Body of pancreas (tissue), 4 donors: ENCODE results near the gene PYROXD2. TPM values are rescaled to one million over a fixed set of nuclear protein-coding genes. Genes with fewer than 3 reads are reported as not detected.

Experiments
- ATAC-seq: fragments of 150-250 bp; one replicate; pipeline ENCODE4 v1.9.1; 2016
- DNase-seq, 4 donors: peaks; one replicate each; pipeline ENCODE4 v3.0.0-alpha.2; 2019
- H3K27ac ChIP-seq, 4 donors: fragments of 200-600 bp; sonication (generic); 1 replicate in 3 of 4; 2 replicates in 1 of 4; pipeline versions ENCODE4 v1.5.1 to v1.6.1; 2016 to 2019; ENCODE audit warnings: mild to moderate bottlenecking in 1 of 4, mixed read lengths in 1 of 4, moderate library complexity in 1 of 4
- H3K27me3 ChIP-seq, 2 donors: fragments of 200-600 bp; sonication (generic); one replicate each; pipeline ENCODE4 v1.6.0; 2016; ENCODE audit warnings: mild to moderate bottlenecking in 1 of 2
- H3K36me3 ChIP-seq, 2 donors: fragments of 200-600 bp; sonication (generic); replicated peaks in 1 of 2; 2 replicates each; pipeline ENCODE4 v1.5.1; 2016; ENCODE audit warnings: low read depth in 2 of 2; ENCODE audit not compliant: insufficient read depth in 1 of 2
- H3K4me1 ChIP-seq: fragments of 200-600 bp; sonication (generic); one replicate; pipeline ENCODE4 v1.6.0; 2016
- H3K4me3 ChIP-seq, 2 donors: fragments of 200-600 bp; sonication (generic); 1 replicate in 1 of 2; 2 replicates in 1 of 2; pipeline ENCODE4 v1.5.1; 2016 to 2019
- H3K9me3 ChIP-seq, 3 donors: fragments of 200-600 bp; sonication (generic); 1 replicate in 2 of 3; 2 replicates in 1 of 3; pipeline ENCODE4 v1.5.1; 2016
- POLR2A ChIP-seq, 3 donors: fragments of 450-650 bp; IDR thresholded peaks; one replicate each; pipeline ENCODE4 v1.6.1; 2016; ENCODE audit warnings: antibody characterized with exemption in 3 of 3, mild to moderate bottlenecking in 2 of 3
- WGBS, 2 donors: methylation state at CpG; one replicate each; pipeline ENCODE4 v1.1.5; 2017; 5-methylcytosine and 5-hydroxymethylcytosine counted together
- intact Hi-C: fragments of 100-400 bp; cut with DNase I; formaldehyde crosslinking; loops from one replicate; pipeline ENCODE4 v1.15.1; 2023
- total RNA-seq, 2 donors: library from RNA; depleted of rRNA; stranded (reverse); fragments of >200 nt; gene quantifications; one replicate each; pipeline ENCODE4 v1.1.0, GENCODE V29; 2016
- TF ChIP-seq, protein P1 (sequence below), 7 experiments: fragments of 450-650 bp in 4 of 7; fragments of 200-600 bp in 3 of 7; sonication (generic) in 3 of 7; IDR thresholded peaks; one replicate each; pipeline ENCODE4 v1.5.1; 2016 to 2019; ENCODE audit warnings: antibody characterized with exemption in 7 of 7

The PYROXD2 gene
- total RNA-seq, 2 donors from 2014 or later = 4.9 to 8.6 TPM

GRCh38 chr10:98396096-98397063 lies 18.6 kb downstream of the PYROXD2 start:
- ATAC-seq (no peak), DNase-seq (no peak)
- Histone ChIP-seq H3K9me3 (no peaks in the 10 kb centered on the region), H3K4me1 (no peaks in the 10 kb centered on the region), H3K4me3 (no peak overlapping the region), H3K27me3 (no peaks in the 10 kb centered on the region), H3K36me3 (no peaks in the 10 kb centered on the region), H3K27ac (no peak overlapping the region)
- WGBS, 2 donors = 91 to 92% methylated on average over 6 of the region's 6 CpGs
- intact Hi-C loops = no loop called here
- TF ChIP-seq, protein P1, sequence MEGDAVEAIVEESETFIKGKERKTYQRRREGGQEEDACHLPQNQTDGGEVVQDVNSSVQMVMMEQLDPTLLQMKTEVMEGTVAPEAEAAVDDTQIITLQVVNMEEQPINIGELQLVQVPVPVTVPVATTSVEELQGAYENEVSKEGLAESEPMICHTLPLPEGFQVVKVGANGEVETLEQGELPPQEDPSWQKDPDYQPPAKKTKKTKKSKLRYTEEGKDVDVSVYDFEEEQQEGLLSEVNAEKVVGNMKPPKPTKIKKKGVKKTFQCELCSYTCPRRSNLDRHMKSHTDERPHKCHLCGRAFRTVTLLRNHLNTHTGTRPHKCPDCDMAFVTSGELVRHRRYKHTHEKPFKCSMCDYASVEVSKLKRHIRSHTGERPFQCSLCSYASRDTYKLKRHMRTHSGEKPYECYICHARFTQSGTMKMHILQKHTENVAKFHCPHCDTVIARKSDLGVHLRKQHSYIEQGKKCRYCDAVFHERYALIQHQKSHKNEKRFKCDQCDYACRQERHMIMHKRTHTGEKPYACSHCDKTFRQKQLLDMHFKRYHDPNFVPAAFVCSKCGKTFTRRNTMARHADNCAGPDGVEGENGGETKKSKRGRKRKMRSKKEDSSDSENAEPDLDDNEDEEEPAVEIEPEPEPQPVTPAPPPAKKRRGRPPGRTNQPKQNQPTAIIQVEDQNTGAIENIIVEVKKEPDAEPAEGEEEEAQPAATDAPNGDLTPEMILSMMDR (IDR thresholded peaks at IDR 0.05) = no peak
- TF ChIP-seq POLR2A (IDR thresholded peaks at IDR 0.05) = no peak

DNA sequence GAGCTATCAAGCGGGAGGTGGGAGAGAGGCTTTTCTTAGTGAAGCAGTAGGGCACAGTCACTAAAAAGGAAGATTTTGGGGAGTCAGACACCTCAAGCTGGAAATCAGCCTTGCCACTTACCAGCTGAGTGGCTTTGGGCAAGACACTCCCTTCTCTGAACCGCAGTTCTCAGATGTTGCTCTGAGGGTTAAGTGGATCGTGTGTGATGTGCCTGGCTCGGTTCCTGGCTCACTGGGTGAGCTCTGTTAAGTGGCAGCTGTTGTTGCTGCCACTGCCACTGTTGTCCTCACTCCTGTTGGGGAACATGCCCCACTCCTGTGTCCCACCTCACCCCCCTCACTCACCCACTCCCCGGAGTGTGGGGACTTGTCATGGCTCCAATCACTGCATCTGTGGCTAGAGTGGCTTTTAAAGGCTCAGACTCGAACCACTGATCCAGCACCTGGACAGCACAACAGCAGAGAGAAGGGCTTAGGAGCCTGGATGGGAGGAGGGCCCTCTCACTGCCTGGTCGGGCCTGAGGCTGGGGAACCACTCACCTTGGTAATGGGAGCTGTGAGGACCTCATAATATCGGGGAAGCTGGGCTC lies 20.0 kb downstream of the PYROXD2 start:
- no peak overlapping the region for H3K27ac ChIP-seq
- TF ChIP-seq, protein P1 (IDR thresholded peaks at IDR 0.05) = no peak
- TF ChIP-seq POLR2A (IDR thresholded peaks at IDR 0.05) = no peak
- no peaks in the 10 kb centered on the region for H3K9me3 ChIP-seq
- no peaks in the 10 kb centered on the region for H3K4me1 ChIP-seq
- intact Hi-C loops = no loop called here
- WGBS, 2 donors = 83 to 91% methylated on average over 7 to 8 of the region's 8 CpGs
- ATAC-seq = no peak
- no peaks in the 10 kb centered on the region for H3K36me3 ChIP-seq
- no peaks in the 10 kb centered on the region for H3K27me3 ChIP-seq
- H3K4me3 ChIP-seq = no peak overlapping the region
- DNase-seq = no peak

- H3K27ac ChIP-seq = no peak overlapping the region
- intact Hi-C loops = no loop called here
- WGBS, 2 donors = 59 to 76% methylated on average over 7 to 8 of the region's 8 CpGs
Measured at GRCh38 chr10:98391578-98391991, 23.4 kb downstream of the PYROXD2 start.

DNA sequence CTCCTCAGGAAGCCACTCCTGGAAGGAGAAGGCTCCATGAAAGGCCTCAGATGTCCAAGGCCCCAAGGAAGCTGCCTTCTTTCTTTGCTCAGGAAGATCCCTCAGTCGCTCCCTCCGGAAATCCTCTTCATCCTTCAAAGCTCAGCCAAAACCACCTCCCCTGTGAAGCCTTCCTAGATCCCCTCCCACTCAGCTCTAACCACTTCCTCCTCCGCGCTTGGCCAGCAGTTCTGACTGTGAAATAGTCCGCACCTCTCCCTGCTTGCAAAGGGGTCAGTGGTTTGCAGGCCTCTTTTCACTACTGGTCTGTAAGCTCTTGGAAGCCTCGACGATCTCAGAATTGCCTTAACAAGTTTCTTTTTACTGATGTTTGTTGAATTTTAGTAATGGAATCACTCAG lies 23.9 kb downstream of the PYROXD2 start:
- Histone ChIP-seq H3K4me3 (no peak overlapping the region), H3K27ac (no peak overlapping the region), H3K9me3 (no peaks in the 10 kb centered on the region), H3K4me1 (no peaks in the 10 kb centered on the region), H3K27me3 (no peaks in the 10 kb centered on the region), H3K36me3 (no peaks in the 10 kb centered on the region)
- intact Hi-C loops = no loop called here
- no peak for ATAC-seq
- no peak for DNase-seq
- TF ChIP-seq, protein P1 (IDR thresholded peaks at IDR 0.05) = no peak
- no peak for TF ChIP-seq POLR2A (IDR thresholded peaks at IDR 0.05)
- WGBS, 2 donors = 70 to 71% methylated on average over 7 of the region's 7 CpGs

More at GRCh38 chr10:98391578-98391991, 23.4 kb downstream of the PYROXD2 start:
- TF ChIP-seq, protein P1 (IDR thresholded peaks at IDR 0.05) = no peak
- no peak for TF ChIP-seq POLR2A (IDR thresholded peaks at IDR 0.05)
- Histone ChIP-seq H3K4me1 (no peaks in the 10 kb centered on the region), H3K9me3 (no peaks in the 10 kb centered on the region), H3K4me3 (no peak overlapping the region), H3K27me3 (no peaks in the 10 kb centered on the region), H3K36me3 (no peaks in the 10 kb centered on the region)
- DNase-seq = peak in 2 of 4 donors; percentile 13 to 29
- ATAC-seq = peak; percentile 23
